Kidney (tissue), 14 donors: ENCODE measurements around the gene DYNC1I1. TPM values are rescaled to one million over a fixed set of nuclear protein-coding genes. Genes with fewer than 3 reads are reported as not detected.

Experiments used
- DNase-seq, 5 donors: peaks; one replicate each; pipeline ENCODE4 v3.0.0-alpha.2; 2013 to 2020
- FAIRE-seq: peaks from 2 replicates; lab custom pipeline; 2012; peaks lifted over from hg19 to GRCh38; lab: Jason Lieb, UNC
- H3K27ac ChIP-seq, 2 donors: one replicate each; pipeline ENCODE4 v1.7.0; 2013; ENCODE audit warnings: low read depth in 2 of 2, low read length in 2 of 2, inconsistent platforms in 1 of 2
- H3K27me3 ChIP-seq: one replicate; pipeline ENCODE4 v1.7.1; 2013; ENCODE audit warnings: low read length, inconsistent platforms; ENCODE audit not compliant: control insufficient read depth, insufficient read depth
- H3K36me3 ChIP-seq, 3 donors: one replicate each; pipeline versions ENCODE4 v1.7.0 to v1.7.1; 2013; ENCODE audit warnings: low read length in 3 of 3, control low read depth in 1 of 3, inconsistent platforms in 1 of 3; ENCODE audit not compliant: insufficient read depth in 3 of 3, control insufficient read depth in 2 of 3
- H3K4me1 ChIP-seq, 3 donors: one replicate each; pipeline versions ENCODE4 v1.7.0 to v1.7.1; 2013; ENCODE audit warnings: low read length in 3 of 3, inconsistent platforms in 1 of 3, low read depth in 1 of 3; ENCODE audit not compliant: control insufficient read depth in 2 of 3, insufficient read depth in 2 of 3
- H3K4me3 ChIP-seq, 3 donors: one replicate each; pipeline versions ENCODE4 v1.7.0 to v1.8.1; 2013; ENCODE audit warnings: low read length in 3 of 3, control low read depth in 1 of 3, inconsistent platforms in 1 of 3
- H3K9ac ChIP-seq, 3 donors: one replicate each; pipeline versions ENCODE4 v1.7.0 to v1.7.1; 2013; ENCODE audit warnings: low read length in 3 of 3, control low read depth in 1 of 3, inconsistent platforms in 1 of 3
- H3K9me3 ChIP-seq, 3 donors: one replicate each; pipeline versions ENCODE4 v1.7.0 to v1.7.1; 2013; ENCODE audit warnings: low read length in 3 of 3, control low read depth in 1 of 3, inconsistent platforms in 1 of 3; ENCODE audit not compliant: control insufficient read depth in 2 of 3, insufficient read depth in 1 of 3
- intact Hi-C: fragments of 100-400 bp; cut with DNase I; formaldehyde crosslinking; loops from one replicate; pipeline ENCODE4 v1.11.1; 2022
- polyA plus RNA-seq: library from polyadenylated mRNA; stranded (reverse); fragments of 350-450 nt; fragmentation: Illumina TruSeq; extraction: RNeasy Lipid Tissue Mini Kit (QIAGEN cat#74804); gene quantifications from one replicate; pipeline ENCODE4 v1.2.3, GENCODE V29; 2014; ENCODE audit warnings: low read depth, low replicate concordance; ENCODE audit not compliant: insufficient read depth
- total RNA-seq: library from RNA; stranded (reverse); fragmentation: NEBNext Ultra II Directional; extraction: Animal tissue kit (Norgen Biotek cat#: 25700); gene quantifications from one replicate; pipeline ENCODE4 v1.2.1, GENCODE V29; 2021
- TF ChIP-seq, protein P1 (sequence below): IDR thresholded peaks from 3 replicates; pipeline ENCODE4 v1.5.1; 2012; ENCODE audit warnings: mild to moderate bottlenecking, moderate library complexity, borderline replicate concordance; ENCODE audit not compliant: insufficient read depth; ENCODE audit errors: extremely low read depth
- donor health status: control.
- donor health status: control.
- donor health status: control.
- donor health status: control.
- donor health status: control.
- donor health status: DM: yes; HTN: yes; CAD: no.
- donor health status: Normal renal cell carcinoma (clear cell type).

DYNC1I1 gene
- total and polyA plus RNA-seq, 2 donors from 2014 or later: 2.3 to 2.6 TPM

DNA sequence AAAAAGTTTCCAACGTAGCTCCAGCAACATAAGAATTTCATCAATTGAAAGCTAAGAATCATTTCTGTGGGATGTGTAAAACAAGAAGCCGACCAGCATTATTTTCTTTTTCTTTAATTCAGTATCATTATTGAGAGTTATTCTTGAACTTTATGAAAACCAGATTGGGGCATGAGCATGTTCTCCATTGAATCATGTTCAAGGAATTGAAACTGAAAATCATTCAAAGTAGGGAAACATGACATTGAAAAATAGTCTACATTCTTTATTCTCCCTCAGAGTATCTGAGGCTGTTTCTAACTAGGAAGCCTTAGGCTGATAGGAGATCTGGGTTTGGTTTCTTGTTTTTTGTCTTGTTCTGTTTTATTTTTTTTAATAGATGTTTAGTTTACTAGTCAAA lies 253.7 kb downstream of the DYNC1I1 start:
- Histone ChIP-seq H3K27ac (no peak overlapping the region), H3K4me3 (no peak overlapping the region), H3K9me3 (no peaks in the 10 kb centered on the region), H3K27me3 (no peaks in the 10 kb centered on the region), H3K9ac (no peak overlapping the region), H3K4me1 (no peaks in the 10 kb centered on the region), H3K36me3 (no peaks in the 10 kb centered on the region)
- no peak for FAIRE-seq
- no peak for DNase-seq
- intact Hi-C loops: no loop called here
- TF ChIP-seq, protein P1, sequence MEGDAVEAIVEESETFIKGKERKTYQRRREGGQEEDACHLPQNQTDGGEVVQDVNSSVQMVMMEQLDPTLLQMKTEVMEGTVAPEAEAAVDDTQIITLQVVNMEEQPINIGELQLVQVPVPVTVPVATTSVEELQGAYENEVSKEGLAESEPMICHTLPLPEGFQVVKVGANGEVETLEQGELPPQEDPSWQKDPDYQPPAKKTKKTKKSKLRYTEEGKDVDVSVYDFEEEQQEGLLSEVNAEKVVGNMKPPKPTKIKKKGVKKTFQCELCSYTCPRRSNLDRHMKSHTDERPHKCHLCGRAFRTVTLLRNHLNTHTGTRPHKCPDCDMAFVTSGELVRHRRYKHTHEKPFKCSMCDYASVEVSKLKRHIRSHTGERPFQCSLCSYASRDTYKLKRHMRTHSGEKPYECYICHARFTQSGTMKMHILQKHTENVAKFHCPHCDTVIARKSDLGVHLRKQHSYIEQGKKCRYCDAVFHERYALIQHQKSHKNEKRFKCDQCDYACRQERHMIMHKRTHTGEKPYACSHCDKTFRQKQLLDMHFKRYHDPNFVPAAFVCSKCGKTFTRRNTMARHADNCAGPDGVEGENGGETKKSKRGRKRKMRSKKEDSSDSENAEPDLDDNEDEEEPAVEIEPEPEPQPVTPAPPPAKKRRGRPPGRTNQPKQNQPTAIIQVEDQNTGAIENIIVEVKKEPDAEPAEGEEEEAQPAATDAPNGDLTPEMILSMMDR: no peak

- H3K4me3 ChIP-seq: no peak overlapping the region
- no peak for FAIRE-seq
Observed at GRCh38 chr7:96026611-96027010, 254.3 kb downstream of the DYNC1I1 start.

DNA sequence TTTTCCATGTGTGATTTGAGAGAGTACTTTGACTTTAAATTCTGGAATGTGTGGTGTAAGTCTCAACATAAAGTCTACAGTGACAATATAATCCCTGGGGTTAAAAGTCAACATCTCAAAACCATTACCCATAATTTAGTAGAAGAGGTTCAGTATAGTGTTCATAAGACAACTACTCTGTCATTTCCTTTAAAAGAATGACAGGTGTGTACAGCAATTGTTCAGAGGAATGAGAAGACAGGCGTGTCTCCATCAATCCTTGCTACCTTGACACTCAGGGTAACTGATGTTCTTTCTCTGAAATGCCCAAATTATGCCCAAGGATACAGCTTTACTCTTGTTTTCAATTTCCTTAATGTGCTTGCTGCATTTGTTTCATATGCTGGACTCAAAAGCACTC lies 256.4 kb downstream of the DYNC1I1 start:
- FAIRE-seq (no peak), DNase-seq (no peak)
- no peaks in the 10 kb centered on the region for H3K9me3 ChIP-seq
- intact Hi-C loops: no loop called here
- TF ChIP-seq, protein P1: no peak
- no peaks in the 10 kb centered on the region for H3K27me3 ChIP-seq
- H3K27ac ChIP-seq: no peak overlapping the region
- no peaks in the 10 kb centered on the region for H3K4me1 ChIP-seq
- no peaks in the 10 kb centered on the region for H3K36me3 ChIP-seq
- no peak overlapping the region for H3K4me3 ChIP-seq
- H3K9ac ChIP-seq: no peak overlapping the region

More at GRCh38 chr7:96026611-96027010, 254.3 kb downstream of the DYNC1I1 start:
- H3K36me3 ChIP-seq: no peaks in the 10 kb centered on the region
- intact Hi-C loops: no loop called here
- no peaks in the 10 kb centered on the region for H3K4me1 ChIP-seq
- no peak overlapping the region for H3K9ac ChIP-seq
- H3K27me3 ChIP-seq: no peaks in the 10 kb centered on the region
- no peak overlapping the region for H3K27ac ChIP-seq
- TF ChIP-seq, protein P1: no peak
- H3K9me3 ChIP-seq: no peaks in the 10 kb centered on the region
- DNase-seq: no peak

GRCh38 chr7:96033009-96033598 lies 260.8 kb downstream of the DYNC1I1 start:
- no peaks in the 10 kb centered on the region for H3K27me3 ChIP-seq
- H3K4me1 ChIP-seq: no peaks in the 10 kb centered on the region
- no peak overlapping the region for H3K9ac ChIP-seq
- H3K4me3 ChIP-seq: no peak overlapping the region
- DNase-seq (peak in 3 of 5 donors; percentile 17 to 53 (median 33)), FAIRE-seq (no peak)
- H3K9me3 ChIP-seq: no peaks in the 10 kb centered on the region
- H3K36me3 ChIP-seq: no peaks in the 10 kb centered on the region
- intact Hi-C loops: no loop called here
- TF ChIP-seq, protein P1: no peak
- H3K27ac ChIP-seq: no peak overlapping the region
